Stimulated activated CD4-positive, alpha-beta T cell treated with anti-CD3 and anti-CD28 coated beads, Interleukin-4, amount 100 ng/mL, for 48 hours (primary cell): ENCODE results near the gene XAF1.
"Not testable (repeated sequence)": the region's sequence is repeated elsewhere in the genome, so short reads cannot be mapped to it uniquely, and the experiment has no call there.

ENCODE experiments used
- DNase-seq, 2 donors: peaks; one replicate each; pipeline ENCODE4 v3.0.0-alpha.2; 2020; ENCODE audit warnings: low read depth in 2 of 2

Gene XAF1, protein sequence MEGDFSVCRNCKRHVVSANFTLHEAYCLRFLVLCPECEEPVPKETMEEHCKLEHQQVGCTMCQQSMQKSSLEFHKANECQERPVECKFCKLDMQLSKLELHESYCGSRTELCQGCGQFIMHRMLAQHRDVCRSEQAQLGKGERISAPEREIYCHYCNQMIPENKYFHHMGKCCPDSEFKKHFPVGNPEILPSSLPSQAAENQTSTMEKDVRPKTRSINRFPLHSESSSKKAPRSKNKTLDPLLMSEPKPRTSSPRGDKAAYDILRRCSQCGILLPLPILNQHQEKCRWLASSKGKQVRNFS

DNA sequence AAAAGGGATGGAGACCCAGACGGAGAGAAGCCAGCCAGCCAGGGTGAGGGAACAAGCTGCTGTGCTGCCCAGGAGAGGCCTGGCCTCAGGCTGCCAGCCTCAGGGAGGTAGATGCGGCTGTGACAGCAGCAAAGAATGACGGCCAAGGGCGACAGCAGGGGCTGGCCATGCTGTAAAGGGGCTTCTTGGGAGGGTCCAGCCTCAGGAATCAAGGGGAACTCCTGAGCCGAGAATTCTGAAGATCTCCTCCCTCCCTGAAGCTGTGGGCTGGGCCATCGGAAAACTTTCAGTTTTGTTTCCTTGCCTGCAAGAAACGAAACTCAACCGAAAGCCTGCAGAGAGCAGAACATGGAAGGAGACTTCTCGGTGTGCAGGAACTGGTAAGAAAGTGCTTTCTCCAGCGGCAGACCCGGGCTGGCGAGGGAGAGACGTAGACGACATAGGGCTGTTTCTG lies at the start of gene XAF1:
Gene XAF1 (plus strand): TSS at position 316 of the 454 bp plus-strand sequence. CDS start 33 bp downstream, at position 349.
- peak in 1 of 2 donors; percentile 22 for DNase-seq

DNA sequence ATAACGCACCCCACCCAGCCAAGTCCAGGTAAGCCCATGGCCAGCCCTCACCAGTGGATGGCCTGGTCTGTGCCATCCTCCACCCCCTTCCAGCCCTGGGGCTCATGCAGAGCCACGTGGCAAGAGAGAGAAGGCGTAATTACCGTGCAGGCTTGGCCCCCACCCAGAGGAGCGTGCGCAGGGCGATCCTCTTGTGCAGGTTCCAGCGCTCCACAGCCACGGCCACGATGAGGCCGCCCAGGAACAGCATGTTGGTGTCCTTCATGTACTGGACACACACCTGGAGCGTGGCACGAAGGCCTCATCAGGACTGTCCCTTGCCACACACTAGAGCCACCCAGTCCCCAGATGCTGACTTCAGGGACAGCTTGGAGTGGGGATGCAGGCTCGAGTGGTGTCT lies 49.3 kb upstream of the XAF1 start:
- no peak for DNase-seq

DNA sequence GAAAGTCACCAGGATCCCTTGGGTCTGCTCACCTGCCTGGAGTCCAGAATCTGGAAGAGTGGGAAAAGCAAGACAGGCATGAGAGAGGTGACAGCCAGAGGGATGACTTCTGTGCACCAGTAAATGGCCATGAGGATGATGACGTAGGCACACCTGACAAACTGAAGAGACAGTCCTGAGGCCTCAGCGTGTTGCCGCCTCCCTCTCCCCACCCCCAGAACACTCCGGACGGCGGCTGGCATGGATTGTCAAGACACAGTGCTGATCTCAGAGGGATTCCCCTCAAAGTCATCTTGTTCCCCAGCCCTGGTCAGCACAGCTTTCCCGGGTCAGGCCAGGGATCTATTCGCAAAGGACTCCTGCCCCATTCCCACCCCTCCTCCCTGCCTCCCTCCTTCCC lies 48.9 kb upstream of the XAF1 start:
- DNase-seq = no peak

DNA sequence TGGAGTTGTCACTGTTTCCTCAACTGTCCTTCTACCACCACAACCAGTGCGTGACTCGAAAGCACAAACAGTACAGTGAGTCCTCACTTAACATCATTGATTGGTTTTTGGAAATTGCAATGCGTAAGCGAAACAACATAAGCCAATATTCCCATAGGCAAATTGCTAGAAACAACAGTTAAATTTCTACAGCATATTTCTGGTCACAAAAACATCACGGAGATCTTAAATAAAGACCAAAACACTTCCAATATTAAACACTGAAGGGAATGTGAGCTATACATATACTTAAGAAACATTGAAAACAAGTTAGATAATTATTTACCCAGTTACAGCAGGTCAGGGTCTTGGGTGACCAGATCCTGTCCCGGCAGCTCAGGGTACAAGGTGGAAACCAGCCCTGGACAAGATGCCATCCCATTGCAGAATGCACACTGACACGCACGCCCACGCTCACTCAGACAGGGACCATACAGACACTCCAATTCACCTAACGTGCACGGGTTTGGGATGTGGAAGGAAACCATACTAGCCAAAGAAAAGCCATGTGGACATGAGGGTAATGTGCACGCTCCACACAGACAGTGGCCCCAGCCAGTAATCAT lies 47.4 kb upstream of the XAF1 start:
- DNase-seq = no peak

DNA sequence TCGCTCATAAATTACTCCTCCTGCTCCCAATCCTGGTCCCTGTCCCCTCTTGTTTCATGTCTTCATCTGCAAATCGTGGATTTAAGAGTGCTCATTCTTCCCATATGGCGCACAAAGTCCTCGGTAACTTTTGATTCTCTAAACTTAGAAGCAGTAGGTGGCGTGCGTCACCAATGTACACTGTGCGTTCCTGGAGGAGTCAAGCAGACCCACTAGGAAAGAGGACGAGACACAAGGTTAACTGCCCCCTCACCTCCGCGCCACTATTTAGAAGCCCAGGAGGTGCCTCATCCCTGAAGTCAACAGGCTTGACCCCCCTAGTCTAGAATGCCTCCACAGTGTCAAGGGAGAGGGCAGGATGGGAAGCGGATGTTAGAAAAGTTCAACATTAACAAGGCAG lies 45.5 kb upstream of the XAF1 start:
- no peak for DNase-seq

DNA sequence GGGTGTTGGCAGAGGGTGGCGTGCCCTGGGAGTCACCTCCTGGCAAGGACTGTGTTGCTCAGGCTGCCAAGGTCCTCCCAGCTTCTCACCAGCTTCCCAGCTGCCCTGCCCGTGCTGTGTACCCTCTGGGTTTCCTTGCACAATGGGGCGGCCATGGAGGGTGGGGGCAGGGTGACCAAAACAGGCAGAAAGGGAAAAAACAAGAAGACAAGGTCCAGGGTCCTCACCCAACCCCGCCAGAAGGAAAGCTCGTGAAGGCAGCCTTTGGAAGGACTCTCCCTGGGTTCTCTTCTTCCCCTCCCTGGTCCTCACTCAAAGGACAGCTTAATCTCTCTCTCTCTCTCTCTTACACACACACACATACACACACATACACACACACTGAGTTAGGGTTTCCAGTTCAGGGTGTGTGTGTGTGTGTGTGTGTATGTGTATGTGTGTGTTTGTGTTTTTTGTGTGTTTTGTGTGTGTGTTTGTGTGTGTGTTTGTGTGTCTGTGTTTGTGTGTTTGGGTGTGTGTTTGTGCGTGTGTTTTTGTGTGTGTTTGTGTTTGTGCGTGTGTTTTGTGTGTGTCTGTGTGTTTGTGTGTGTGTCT lies 44.7 kb upstream of the XAF1 start:
- DNase-seq = no peak

DNA sequence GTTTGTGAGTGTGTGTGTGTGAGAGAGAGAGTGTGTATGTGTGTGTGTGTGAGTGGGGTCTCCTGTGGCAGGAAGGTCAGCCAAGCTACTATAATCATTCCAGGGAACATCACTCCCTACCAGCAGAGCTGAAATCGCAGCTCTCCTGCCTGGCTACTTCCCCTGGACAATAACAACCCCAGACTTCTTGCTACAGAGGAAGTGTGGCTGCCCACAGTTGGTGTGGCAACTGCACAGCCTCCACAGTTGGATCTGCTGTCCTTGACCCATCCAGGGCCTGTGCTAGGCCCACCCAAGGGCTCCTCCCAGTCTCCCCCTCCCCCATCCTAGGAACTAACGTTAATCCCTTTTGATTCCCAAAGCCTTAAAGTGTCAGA lies 44.2 kb upstream of the XAF1 start:
- no peak for DNase-seq

DNA sequence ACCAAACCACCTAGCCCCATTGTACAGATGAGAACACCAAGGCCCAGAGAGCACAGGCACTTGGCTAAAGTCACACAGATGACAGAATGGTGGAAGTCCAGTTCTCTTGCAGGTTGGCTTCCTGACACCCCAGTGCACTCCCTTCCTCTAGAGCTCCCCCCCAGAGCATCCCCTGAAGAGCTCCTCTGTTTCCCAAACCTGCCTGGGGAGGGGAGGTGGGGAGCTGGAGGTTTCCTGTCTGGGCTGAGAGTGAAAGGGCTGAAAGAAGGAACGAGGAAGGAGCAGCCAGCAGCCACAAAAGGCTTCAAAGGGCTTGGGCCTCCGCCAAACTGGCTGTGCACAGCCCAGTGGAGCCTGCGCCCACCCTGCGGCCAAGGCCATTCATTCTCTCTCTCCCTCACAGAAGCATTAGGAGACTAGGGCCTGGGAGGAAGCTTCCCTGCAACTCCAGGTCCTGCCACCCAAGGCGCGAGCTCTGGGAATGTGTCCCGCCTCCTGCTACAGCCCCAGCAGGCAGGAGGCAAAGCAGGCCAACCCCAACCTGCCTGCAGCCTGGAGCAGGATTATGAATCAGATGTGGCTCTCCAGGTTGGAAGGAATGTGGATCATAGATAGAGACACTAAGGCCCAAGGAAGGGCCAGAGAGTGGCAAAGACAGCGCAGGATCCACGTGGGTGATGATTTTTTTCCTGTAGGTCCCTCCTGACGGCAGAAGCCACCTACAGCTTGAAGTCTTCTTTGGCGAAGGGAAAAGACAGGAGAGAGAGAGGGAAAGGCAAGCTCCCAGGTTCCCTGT lies 43.6 kb upstream of the XAF1 start:
- no peak for DNase-seq

DNA sequence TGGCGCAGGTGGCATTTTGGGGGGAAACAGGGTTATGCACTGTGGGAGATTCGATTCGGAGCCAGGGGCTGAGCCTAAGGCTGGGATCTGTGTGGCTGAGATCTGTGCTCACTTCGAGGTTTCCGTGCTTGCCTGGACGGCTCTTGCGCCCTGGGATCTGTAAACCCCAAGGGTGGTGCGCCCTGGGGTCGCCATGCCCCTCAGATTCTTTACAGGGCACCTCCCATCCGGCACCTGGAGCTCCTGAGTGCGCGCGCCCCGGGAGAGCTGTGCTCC lies 43.1 kb upstream of the XAF1 start:
- no peak for DNase-seq

DNA sequence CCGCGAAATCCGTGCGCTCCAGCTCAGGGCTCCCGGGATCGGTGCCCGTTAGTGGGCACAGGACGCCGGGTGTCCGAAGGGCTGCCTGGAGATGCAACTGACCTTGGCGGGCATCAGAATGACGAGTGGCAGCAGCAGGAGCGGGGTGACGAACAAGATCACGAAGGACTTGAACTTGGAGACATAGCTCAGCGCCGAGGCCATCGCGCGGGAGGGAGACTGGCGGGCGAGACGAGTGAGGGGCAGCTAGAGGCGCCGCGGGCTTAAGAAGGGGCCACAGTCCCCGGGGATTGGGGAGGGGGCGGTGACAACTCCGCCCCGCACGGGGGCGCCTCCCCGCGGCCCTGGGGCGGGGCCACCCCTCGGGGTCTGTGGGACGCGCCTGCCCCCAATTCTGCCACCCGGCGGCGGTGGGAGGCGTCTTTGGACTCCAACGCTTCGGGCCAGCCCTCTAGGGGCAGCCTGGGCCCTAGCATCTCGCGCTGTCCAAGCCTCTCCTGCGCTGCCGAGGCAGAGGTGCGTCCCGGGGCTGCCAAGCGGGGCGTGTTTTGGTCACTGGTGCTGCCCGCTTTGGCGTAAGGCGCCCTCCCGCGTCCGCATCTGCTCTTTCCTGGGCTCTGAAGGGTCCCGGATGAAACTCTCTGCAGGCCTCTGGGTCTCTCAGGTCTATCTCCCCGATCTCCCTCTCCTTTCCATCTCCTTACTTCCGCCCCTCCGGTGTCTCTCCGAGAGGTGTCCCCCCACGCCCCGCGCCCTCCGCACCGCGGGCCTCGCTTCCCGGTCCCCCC lies 42.5 kb upstream of the XAF1 start, which contains the start of gene SLC13A5:
Gene SLC13A5 (minus strand): TSS at position 240 of the 788 bp plus-strand sequence. CDS start 36 bp downstream, at position 204.
- no peak for DNase-seq

DNA sequence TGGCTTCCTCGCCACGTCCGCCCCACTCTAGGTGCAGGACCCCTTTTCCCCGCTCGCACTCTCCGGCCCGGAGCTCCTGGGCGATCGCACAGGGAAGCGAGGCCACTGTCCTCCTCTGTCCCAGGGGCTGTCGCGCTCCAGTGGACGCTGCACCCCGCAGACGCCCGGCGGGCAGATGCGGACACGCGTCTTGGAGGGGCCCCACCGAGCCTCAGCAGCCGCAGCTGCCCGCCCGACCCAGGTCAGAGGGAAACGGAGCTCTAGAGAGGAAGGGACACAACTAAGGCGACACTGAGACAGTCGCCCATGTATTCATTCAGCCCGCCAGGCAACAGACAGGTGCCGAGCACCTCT lies 42.0 kb upstream of the XAF1 start:
- no peak for DNase-seq

DNA sequence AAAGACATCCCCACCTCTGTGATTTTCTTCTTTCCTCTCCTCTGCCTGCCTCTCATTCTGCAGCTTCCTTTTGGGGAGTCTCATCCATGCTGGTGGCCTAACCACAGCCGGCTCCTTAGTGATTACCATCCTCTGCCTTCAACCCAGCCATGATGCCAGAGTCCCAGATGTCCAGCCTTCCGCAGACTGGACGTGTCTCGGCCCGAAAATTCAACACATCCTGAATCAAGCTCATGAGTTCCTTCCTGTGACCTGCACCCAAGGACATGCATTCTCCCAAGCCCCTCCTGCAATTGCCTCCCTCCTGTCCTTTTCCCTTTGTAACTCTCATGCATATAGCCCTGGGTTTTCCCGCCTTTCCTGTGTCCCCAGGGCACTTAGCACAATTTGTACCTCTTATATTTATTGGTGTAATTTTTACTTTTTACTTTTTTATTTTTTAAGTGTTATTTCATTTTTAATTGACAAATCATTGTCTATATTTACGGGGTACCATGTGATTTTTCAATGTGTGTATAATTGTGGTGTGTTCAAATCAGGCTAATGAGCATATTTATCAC lies 41.5 kb upstream of the XAF1 start:
- no peak for DNase-seq

DNA sequence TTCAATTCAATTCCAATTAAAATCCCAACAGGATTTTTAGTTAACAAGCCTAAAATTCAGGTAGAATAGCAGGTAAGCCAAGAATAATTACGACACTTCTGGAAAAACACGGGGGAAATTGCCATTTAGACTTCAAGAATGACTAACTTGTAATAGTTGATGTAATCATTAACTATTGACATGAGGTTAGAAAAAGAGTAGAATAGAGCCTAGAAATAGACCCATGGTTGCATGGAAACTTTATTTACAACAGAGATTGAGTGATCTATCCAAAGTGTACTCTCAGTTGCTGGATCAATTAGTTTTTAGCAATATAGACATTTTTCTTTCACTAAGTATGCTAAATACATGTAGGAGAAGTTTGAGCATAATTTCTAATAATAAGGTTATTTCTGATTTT lies 39.1 kb upstream of the XAF1 start:
- no peak for DNase-seq

DNA sequence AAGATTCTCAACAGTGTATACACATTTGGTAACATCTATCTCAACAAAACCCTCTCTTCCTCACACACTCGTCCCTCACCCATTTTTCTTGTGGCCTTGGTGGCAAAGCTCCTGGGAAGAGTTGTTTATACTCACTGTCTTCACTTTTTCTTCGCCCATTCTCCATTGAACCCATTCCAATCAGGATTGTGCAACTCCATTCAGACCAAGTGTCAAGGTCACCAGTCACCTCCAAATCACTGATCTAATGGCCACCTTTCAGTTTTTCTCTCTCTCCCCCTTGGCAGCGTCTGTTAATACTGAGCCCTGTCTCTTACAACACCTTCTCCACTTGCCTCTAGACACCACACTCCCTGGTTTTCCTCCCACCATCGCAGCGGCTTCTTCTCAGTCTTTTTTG lies 34.1 kb upstream of the XAF1 start:
- DNase-seq = no peak

DNA sequence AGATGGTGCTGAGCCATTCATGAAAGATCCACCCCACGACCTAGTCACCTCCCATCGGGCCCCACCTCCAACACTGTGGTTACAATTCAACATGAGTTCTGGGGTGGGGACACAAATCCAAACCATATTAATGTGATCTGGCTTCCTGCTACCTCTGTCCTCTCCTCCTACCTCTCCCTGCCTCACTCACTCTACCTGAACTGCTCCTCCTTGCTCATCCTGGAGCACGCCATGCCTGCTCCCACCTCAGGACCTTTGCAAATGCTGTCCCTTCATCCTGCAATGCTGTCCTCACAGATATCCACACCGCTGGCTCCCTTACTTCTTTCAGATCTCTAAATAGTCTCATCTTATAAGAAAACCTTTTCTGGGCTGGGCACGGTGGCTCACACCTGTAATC lies 31.8 kb upstream of the XAF1 start:
- DNase-seq = no peak

DNA sequence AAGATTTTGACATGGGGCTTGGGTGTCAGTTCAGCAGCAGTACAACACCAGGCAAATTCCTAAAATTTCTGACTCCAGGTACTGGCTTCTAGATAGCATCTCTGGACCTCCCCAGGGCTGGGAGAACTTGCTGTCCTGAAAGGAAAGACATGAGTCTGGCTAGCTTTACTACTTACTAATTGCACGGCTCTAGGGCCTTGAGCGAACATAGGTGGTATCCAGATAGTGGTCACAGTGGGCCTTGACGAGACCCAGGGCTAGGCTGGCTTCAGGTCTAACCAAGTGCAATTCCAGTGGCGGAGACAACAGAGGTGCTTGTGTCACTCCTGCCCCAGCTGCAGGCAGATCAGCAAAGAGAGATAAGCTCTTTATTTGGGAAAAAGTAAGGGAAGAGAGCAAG lies 26.3 kb upstream of the XAF1 start:
- DNase-seq = no peak

DNA sequence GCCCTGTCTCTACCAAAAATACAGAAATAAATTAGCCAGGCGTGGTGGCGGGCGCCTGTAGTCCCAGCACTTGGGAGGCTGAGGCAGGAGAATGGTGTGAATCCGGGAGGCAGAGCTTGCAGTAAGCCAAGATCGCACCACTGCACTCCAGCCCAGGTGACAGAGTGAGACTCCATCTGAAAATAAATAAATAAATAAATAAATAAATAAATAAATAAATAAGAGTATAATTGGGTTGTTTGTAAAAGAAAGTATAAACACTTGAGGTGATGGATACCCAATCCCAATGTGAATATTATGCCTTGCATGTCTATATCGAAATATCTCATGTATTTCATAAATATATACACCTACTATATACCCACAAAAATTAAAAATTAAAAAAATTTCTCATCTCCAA lies 9.2 kb upstream of the XAF1 start:
- not testable (repeated sequence) for DNase-seq

DNA sequence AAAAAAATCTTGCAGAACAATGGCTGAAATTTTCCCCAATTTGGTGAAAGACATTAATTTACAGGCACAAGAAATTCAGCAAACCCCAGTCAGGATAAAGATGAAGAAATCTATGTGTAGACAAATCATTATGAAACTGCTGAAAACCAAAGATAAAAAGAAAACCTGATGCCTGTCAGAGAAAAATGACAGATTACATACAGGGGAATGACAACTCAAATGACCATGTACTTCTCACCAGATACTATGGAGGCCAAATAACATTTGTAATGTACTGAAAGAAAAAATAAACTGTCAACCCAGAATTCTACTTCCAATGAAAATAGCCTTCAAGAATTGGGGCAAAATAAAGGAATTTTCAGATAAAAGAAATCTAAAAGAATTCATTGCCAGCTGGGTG lies 7.2 kb upstream of the XAF1 start:
- no peak for DNase-seq

DNA sequence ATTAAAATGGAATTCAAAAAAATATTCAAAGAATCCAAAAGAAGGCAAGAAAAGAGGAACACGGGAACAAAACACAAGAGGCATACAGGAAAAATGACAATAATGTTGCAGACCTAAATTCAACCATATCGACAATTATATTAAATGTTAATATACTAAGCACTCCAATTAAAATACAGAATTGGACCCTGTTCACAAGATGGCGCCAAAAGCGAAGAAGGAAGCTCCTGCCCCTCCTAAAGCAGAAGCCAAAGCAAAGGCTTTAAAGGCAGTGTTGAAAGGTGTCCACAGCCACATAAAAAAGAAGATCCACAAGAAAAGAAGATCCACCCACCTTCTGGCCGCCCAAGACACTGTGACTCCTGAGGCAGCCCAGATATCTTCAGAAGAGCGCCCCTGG lies 6.3 kb upstream of the XAF1 start:
- no peak for DNase-seq

DNA sequence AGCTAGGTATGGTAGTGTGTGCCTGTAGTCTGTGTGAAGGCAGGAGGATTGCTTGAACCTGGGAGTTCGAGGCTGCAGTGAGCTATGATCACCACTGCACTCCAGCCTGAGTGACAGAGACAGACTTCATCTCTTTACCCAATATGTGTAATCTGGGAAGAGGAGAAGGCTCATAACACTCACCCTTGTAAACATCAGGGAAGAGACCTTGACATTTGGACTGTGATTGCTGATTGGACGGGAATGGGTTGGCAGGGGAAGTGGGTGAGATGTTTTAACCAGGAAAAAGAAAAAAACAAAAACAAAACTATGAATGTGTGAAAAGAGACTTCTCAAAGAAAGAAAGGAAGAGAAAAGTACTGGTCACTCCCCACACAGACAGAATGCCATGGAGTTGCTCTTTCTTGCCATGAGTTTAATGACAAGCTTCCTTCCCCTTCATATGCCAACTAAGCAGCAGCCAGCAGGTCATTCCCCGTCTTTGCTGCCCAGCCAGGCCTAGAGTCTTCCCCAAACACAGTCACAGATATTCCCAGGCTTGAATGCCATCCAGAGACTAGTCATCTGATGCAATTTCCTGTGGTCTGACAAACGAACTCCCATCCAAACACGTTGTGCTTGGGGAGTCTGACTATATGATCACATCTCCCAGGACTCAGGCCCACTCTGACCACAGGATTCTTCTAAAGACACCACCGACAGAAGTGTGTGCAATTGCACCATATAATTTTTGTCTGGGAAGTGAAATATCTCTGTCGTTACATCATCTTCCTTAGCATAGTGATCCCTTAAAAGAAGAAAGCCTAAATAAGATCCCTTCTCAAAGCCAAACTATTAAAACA lies 3.6 kb upstream of the XAF1 start:
- no peak for DNase-seq

DNA sequence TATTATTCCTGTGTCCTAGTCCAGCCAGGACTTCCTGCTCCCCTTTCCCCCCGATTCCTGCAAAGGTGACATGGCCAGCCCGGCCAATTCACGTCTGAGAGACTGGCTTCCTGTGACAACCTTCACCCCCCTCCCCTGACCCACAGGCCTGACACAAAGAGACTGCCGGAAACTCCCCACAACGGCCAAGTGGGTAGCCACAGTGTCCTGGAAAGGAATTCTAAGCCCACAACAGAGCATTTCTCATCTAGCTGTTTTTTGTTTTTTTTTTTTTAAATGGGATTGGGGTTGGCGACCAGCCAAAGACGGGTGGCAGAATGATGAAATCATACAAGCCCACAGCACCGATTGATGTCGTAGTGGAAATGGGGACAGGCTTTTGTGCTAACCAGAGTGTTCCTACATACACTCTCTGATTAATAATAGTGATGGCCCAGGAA lies 2.8 kb upstream of the XAF1 start:
- DNase-seq = no peak
